ENCODE results near the gene VIPR1.

VIPR1 gene

GRCh38 chr3:42527368-42527917, 25.0 kb downstream of the VIPR1 start:
- Histone ChIP-seq H2BK15ac (ENCODE audit: low read depth, poor library complexity, severe bottlenecking) (no peak overlapping the region), H3K27me3 (ENCODE audit: control insufficient read depth in 1 of 2, insufficient read depth in 1 of 2, low read length in 2 of 2) (peaks cover 12 to 38% of the 10 kb centered on the region in 2 experiments), H4K91ac (ENCODE audit: low read length) (no peak overlapping the region), H3K27ac (ENCODE audit: low read length, poor library complexity, severe bottlenecking) (no peak overlapping the region), H3K4me1 (ENCODE audit: control insufficient read depth, insufficient read depth, low read depth, low read length) (peaks cover 11% of the 10 kb centered on the region), H3K23ac (ENCODE audit: low read length in 2 of 2) (no peak overlapping the region), H2AFZ (ENCODE audit: low read depth, low read length) (no peak overlapping the region), H3K4ac (ENCODE audit: low read depth in 1 of 2, low read length in 2 of 2) (no peak overlapping the region), H3K9ac (ENCODE audit: low read length) (no peak overlapping the region), H2BK5ac (ENCODE audit: low read depth, low read length, poor library complexity, severe bottlenecking) (no peak overlapping the region), H3K79me1 (replicated peaks; ENCODE audit: low read length, poor library complexity, severe bottlenecking) (no peaks in the 10 kb centered on the region), H3K18ac (ENCODE audit: low read depth in 1 of 2, low read length in 2 of 2) (no peak overlapping the region), H3K14ac (ENCODE audit: low read length in 2 of 2) (no peak overlapping the region), H2BK120ac (ENCODE audit: low read depth, low read length) (no peak overlapping the region), H3K4me2 (ENCODE audit: low read length, poor library complexity, severe bottlenecking) (no peak overlapping the region), H3K4me3 (ENCODE audit: insufficient read depth in 1 of 2, low read depth in 1 of 2, low read length in 2 of 2) (no peak overlapping the region), H2BK12ac (ENCODE audit: low read length in 2 of 2) (no peak overlapping the region), H3K9me3 (ENCODE audit: control insufficient read depth, low read length) (no peaks in the 10 kb centered on the region), H2AK5ac (ENCODE audit: low read length, severe bottlenecking) (no peak overlapping the region), H4K8ac (ENCODE audit: low read length) (no peak overlapping the region), H3K36me3 (ENCODE audit: control insufficient read depth in 1 of 2, insufficient read depth in 2 of 2, low read depth in 1 of 2, low read length in 2 of 2) (no peaks in the 10 kb centered on the region)
- DNase-seq: no peak
- WGBS: 95% methylated on average over 11 of the region's 11 CpGs

- Histone ChIP-seq H4K91ac (ENCODE audit: low read length) (no peak overlapping the region), H2BK5ac (ENCODE audit: low read depth, low read length, poor library complexity, severe bottlenecking) (no peak overlapping the region), H3K27me3 (ENCODE audit: control insufficient read depth in 1 of 2, insufficient read depth in 1 of 2, low read length in 2 of 2) (peaks cover 17 to 58% of the 10 kb centered on the region in 2 experiments), H3K36me3 (ENCODE audit: control insufficient read depth in 1 of 2, insufficient read depth in 2 of 2, low read depth in 1 of 2, low read length in 2 of 2) (no peaks in the 10 kb centered on the region), H3K9ac (ENCODE audit: low read length) (no peak overlapping the region), H3K27ac (ENCODE audit: low read length, poor library complexity, severe bottlenecking) (no peak overlapping the region), H2AK5ac (ENCODE audit: low read length, severe bottlenecking) (no peak overlapping the region), H2BK12ac (ENCODE audit: low read length in 2 of 2) (no peak overlapping the region), H3K9me3 (ENCODE audit: control insufficient read depth, low read length) (no peaks in the 10 kb centered on the region), H3K4me1 (ENCODE audit: control insufficient read depth, insufficient read depth, low read depth, low read length) (peaks cover 11% of the 10 kb centered on the region), H2AFZ (ENCODE audit: low read depth, low read length) (no peak overlapping the region), H3K4me3 (ENCODE audit: insufficient read depth in 1 of 2, low read depth in 1 of 2, low read length in 2 of 2) (no peak overlapping the region), H3K4me2 (ENCODE audit: low read length, poor library complexity, severe bottlenecking) (no peak overlapping the region), H3K4ac (ENCODE audit: low read depth in 1 of 2, low read length in 2 of 2) (no peak overlapping the region), H2BK120ac (ENCODE audit: low read depth, low read length) (no peak overlapping the region), H4K8ac (ENCODE audit: low read length) (no peak overlapping the region), H3K23ac (ENCODE audit: low read length in 2 of 2) (no peak overlapping the region), H3K14ac (ENCODE audit: low read length in 2 of 2) (no peak overlapping the region), H3K79me1 (replicated peaks; ENCODE audit: low read length, poor library complexity, severe bottlenecking) (no peaks in the 10 kb centered on the region), H3K18ac (ENCODE audit: low read depth in 1 of 2, low read length in 2 of 2) (no peak overlapping the region), H2BK15ac (ENCODE audit: low read depth, poor library complexity, severe bottlenecking) (no peak overlapping the region)
- DNase-seq: no peak
- WGBS: 98% methylated on average over 2 of the region's 2 CpGs
Observed at GRCh38 chr3:42529468-42529867, 27.0 kb downstream of the VIPR1 start.

- no peak overlapping the region for H2AFZ ChIP-seq (ENCODE audit: low read depth, low read length)
- H3K4me1 ChIP-seq (ENCODE audit: control insufficient read depth, insufficient read depth, low read depth, low read length): peaks cover 11% of the 10 kb centered on the region
- peaks cover 22 to 64% of the 10 kb centered on the region in 2 experiments for H3K27me3 ChIP-seq (ENCODE audit: control insufficient read depth in 1 of 2, insufficient read depth in 1 of 2, low read length in 2 of 2)
- H3K4ac ChIP-seq (ENCODE audit: low read depth in 1 of 2, low read length in 2 of 2): no peak overlapping the region
- no peak overlapping the region for H2BK12ac ChIP-seq (ENCODE audit: low read length in 2 of 2)
- H3K79me1 ChIP-seq (replicated peaks; ENCODE audit: low read length, poor library complexity, severe bottlenecking): no peaks in the 10 kb centered on the region
- no peak overlapping the region for H2BK120ac ChIP-seq (ENCODE audit: low read depth, low read length)
- DNase-seq: no peak
- H3K23ac ChIP-seq (ENCODE audit: low read length in 2 of 2): no peak overlapping the region
- no peak overlapping the region for H4K91ac ChIP-seq (ENCODE audit: low read length)
- no peak overlapping the region for H3K4me2 ChIP-seq (ENCODE audit: low read length, poor library complexity, severe bottlenecking)
- H3K4me3 ChIP-seq (ENCODE audit: insufficient read depth in 1 of 2, low read depth in 1 of 2, low read length in 2 of 2): no peak overlapping the region
- no peak overlapping the region for H4K8ac ChIP-seq (ENCODE audit: low read length)
- no peak overlapping the region for H2BK5ac ChIP-seq (ENCODE audit: low read depth, low read length, poor library complexity, severe bottlenecking)
- no peak overlapping the region for H2AK5ac ChIP-seq (ENCODE audit: low read length, severe bottlenecking)
- no peak overlapping the region for H3K18ac ChIP-seq (ENCODE audit: low read depth in 1 of 2, low read length in 2 of 2)
- H3K9ac ChIP-seq (ENCODE audit: low read length): no peak overlapping the region
- no peaks in the 10 kb centered on the region for H3K36me3 ChIP-seq (ENCODE audit: control insufficient read depth in 1 of 2, insufficient read depth in 2 of 2, low read depth in 1 of 2, low read length in 2 of 2)
- no peaks in the 10 kb centered on the region for H3K9me3 ChIP-seq (ENCODE audit: control insufficient read depth, low read length)
- H3K14ac ChIP-seq (ENCODE audit: low read length in 2 of 2): no peak overlapping the region
- H2BK15ac ChIP-seq (ENCODE audit: low read depth, poor library complexity, severe bottlenecking): no peak overlapping the region
- no peak overlapping the region for H3K27ac ChIP-seq (ENCODE audit: low read length, poor library complexity, severe bottlenecking)
Observed at GRCh38 chr3:42530073-42530472, 27.6 kb downstream of the VIPR1 start.

GRCh38 chr3:42531470-42531869, 29.0 kb downstream of the VIPR1 start:
- no peak overlapping the region for H3K4ac ChIP-seq (ENCODE audit: low read depth in 1 of 2, low read length in 2 of 2)

More at GRCh38 chr3:42531470-42531869, 29.0 kb downstream of the VIPR1 start:
- no peak overlapping the region for H4K91ac ChIP-seq (ENCODE audit: low read length)
- no peak overlapping the region for H3K14ac ChIP-seq (ENCODE audit: low read length in 2 of 2)
- no peak overlapping the region for H3K9ac ChIP-seq (ENCODE audit: low read length)
- no peak for DNase-seq
- H2BK120ac ChIP-seq (ENCODE audit: low read depth, low read length): no peak overlapping the region
- WGBS: 82% methylated on average over 5 of the region's 6 CpGs
- H3K4me2 ChIP-seq (ENCODE audit: low read length, poor library complexity, severe bottlenecking): no peak overlapping the region
- H3K36me3 ChIP-seq (ENCODE audit: control insufficient read depth in 1 of 2, insufficient read depth in 2 of 2, low read depth in 1 of 2, low read length in 2 of 2): no peaks in the 10 kb centered on the region
- no peak overlapping the region for H2BK15ac ChIP-seq (ENCODE audit: low read depth, poor library complexity, severe bottlenecking)
- peaks cover 24 to 72% of the 10 kb centered on the region in 2 experiments for H3K27me3 ChIP-seq (ENCODE audit: control insufficient read depth in 1 of 2, insufficient read depth in 1 of 2, low read length in 2 of 2)
- no peak overlapping the region for H3K4me3 ChIP-seq (ENCODE audit: insufficient read depth in 1 of 2, low read depth in 1 of 2, low read length in 2 of 2)
- no peak overlapping the region for H3K18ac ChIP-seq (ENCODE audit: low read depth in 1 of 2, low read length in 2 of 2)
- H2AFZ ChIP-seq (ENCODE audit: low read depth, low read length): no peak overlapping the region
- H3K27ac ChIP-seq (ENCODE audit: low read length, poor library complexity, severe bottlenecking): no peak overlapping the region
- H3K23ac ChIP-seq (ENCODE audit: low read length in 2 of 2): no peak overlapping the region
- H3K79me1 ChIP-seq (replicated peaks; ENCODE audit: low read length, poor library complexity, severe bottlenecking): no peaks in the 10 kb centered on the region
- H3K4me1 ChIP-seq (ENCODE audit: control insufficient read depth, insufficient read depth, low read depth, low read length): peaks cover 11% of the 10 kb centered on the region
- no peak overlapping the region for H2BK12ac ChIP-seq (ENCODE audit: low read length in 2 of 2)
- H2AK5ac ChIP-seq (ENCODE audit: low read length, severe bottlenecking): no peak overlapping the region
- H4K8ac ChIP-seq (ENCODE audit: low read length): no peak overlapping the region
- no peak overlapping the region for H2BK5ac ChIP-seq (ENCODE audit: low read depth, low read length, poor library complexity, severe bottlenecking)
- H3K9me3 ChIP-seq (ENCODE audit: control insufficient read depth, low read length): no peaks in the 10 kb centered on the region

Measured in mesenchymal stem cell (in vitro differentiated cells and primary cell).